Endothelial cell of umbilical vein (primary cell): Measurements from ENCODE around the gene SLC25A45.

Experiments used
- FOS ChIP-seq: IDR thresholded peaks from 2 replicates; pipeline ENCODE4 v1.6.1; 2011; ENCODE audit warnings: mild to moderate bottlenecking, low read length, moderate library complexity, borderline replicate concordance; ENCODE audit not compliant: insufficient read depth
- MAX ChIP-seq: IDR thresholded peaks from 2 replicates; pipeline ENCODE4 v1.6.1; 2011; ENCODE audit not compliant: insufficient read depth, insufficient read length
- POLR2A ChIP-seq: IDR thresholded peaks from 2 replicates; pipeline ENCODE4 v1.6.1; 2012; ENCODE audit warnings: low read depth, mild to moderate bottlenecking, control low read depth, low read length
- TF ChIP-seq, protein P1 (sequence below), 2 donors: IDR thresholded peaks; 1 replicate in 1 of 2; 2 replicates in 1 of 2; pipeline ENCODE4 v1.5.1; 2011; ENCODE audit warnings: low read length in 2 of 2, mild to moderate bottlenecking in 2 of 2, moderate library complexity in 2 of 2, control low read depth in 1 of 2, inconsistent platforms in 1 of 2, low read depth in 1 of 2; ENCODE audit not compliant: insufficient read depth in 1 of 2; ENCODE audit errors: extremely low read depth in 1 of 2

DNA sequence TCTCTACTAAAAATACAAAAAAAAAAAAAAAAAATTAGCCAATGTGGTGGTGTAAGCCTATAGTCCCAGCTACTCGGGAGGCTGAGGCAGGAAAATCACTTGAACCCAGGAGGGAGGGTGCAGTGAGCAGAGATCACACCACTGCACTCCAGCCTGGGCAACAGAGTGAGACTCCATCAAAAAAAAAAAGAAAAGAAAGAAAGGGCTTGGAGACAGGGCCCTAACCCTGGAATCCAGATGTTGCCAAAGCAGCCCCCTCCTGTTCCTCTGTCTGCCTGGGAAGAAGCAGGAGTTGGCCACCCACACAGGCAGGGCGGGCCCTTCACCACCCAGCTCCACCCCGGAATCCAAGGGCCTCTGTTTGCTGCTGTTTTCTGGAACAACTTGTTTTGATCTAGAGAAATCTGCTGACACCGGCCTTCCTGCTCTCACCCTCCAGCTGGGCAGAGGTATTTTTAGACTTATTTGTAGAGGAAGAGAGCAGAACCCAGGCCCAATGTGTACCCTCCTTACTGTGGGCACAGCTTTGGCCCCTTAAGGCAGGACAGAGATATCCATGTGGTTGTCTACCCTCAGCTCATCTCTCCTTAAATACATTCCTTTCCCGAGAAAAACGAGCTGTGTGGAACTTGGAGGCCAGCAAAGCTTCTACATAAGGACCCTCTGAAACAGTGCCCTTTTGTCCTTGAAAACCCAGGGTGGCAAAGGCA is 37.5 kb upstream of the SLC25A45 start:
- TF ChIP-seq, protein P1, sequence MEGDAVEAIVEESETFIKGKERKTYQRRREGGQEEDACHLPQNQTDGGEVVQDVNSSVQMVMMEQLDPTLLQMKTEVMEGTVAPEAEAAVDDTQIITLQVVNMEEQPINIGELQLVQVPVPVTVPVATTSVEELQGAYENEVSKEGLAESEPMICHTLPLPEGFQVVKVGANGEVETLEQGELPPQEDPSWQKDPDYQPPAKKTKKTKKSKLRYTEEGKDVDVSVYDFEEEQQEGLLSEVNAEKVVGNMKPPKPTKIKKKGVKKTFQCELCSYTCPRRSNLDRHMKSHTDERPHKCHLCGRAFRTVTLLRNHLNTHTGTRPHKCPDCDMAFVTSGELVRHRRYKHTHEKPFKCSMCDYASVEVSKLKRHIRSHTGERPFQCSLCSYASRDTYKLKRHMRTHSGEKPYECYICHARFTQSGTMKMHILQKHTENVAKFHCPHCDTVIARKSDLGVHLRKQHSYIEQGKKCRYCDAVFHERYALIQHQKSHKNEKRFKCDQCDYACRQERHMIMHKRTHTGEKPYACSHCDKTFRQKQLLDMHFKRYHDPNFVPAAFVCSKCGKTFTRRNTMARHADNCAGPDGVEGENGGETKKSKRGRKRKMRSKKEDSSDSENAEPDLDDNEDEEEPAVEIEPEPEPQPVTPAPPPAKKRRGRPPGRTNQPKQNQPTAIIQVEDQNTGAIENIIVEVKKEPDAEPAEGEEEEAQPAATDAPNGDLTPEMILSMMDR (IDR thresholded peaks at IDR 0.05; ENCODE audit: extremely low read depth in 1 of 2, insufficient read depth in 1 of 2, low read depth in 1 of 2, low read length in 2 of 2), result no peak
- peak; percentile 65 for TF ChIP-seq POLR2A
- TF ChIP-seq MAX, result no peak
- no peak for TF ChIP-seq FOS
